HL-60 (cell line): ENCODE results near the gene ANKRD33.

Source experiments
- DNase-seq, 2 experiments: peaks; one replicate each; pipeline ENCODE4 v3.0.0-alpha.2; 2010 to 2020; ENCODE audit warnings: low read depth in 1 of 2, low spot score in 1 of 2
- H3K27ac ChIP-seq: fragments of 250-450 bp; sonication (Bioruptor Pico); replicated peaks from 2 replicates; pipeline ENCODE4 v1.5.1; 2020; ENCODE audit warnings: mild to moderate bottlenecking, moderate library complexity
- H3K27me3 ChIP-seq: fragments of 250-450 bp; sonication (Bioruptor Pico); 2 replicates; pipeline ENCODE4 v1.5.1; 2021; ENCODE audit warnings: mild to moderate bottlenecking, moderate library complexity; ENCODE audit not compliant: insufficient read depth, poor library complexity, severe bottlenecking
- H3K4me3 ChIP-seq: replicated peaks from 2 replicates; pipeline ENCODE4 v1.5.1; 2011; ENCODE audit warnings: mild to moderate bottlenecking, control low read depth, low read length; ENCODE audit not compliant: insufficient read depth
- CTCF ChIP-seq: IDR thresholded peaks from one replicate; pipeline ENCODE4 v1.5.1; 2011; ENCODE audit warnings: low read length, control low read depth, inconsistent platforms; ENCODE audit not compliant: insufficient read depth
- GABPA ChIP-seq: IDR thresholded peaks from 2 replicates; pipeline ENCODE4 v1.6.1; 2012; ENCODE audit warnings: low read depth
- POLR2AphosphoS5 ChIP-seq: IDR thresholded peaks from 2 replicates; pipeline ENCODE4 v1.6.1; 2012; ENCODE audit warnings: low read depth
- REST ChIP-seq: IDR thresholded peaks from 2 replicates; pipeline ENCODE4 v1.6.1; 2012; ENCODE audit warnings: low read depth; ENCODE audit not compliant: insufficient replicate concordance
- SPI1 ChIP-seq: IDR thresholded peaks from 2 replicates; pipeline ENCODE4 v1.6.1; 2012; ENCODE audit warnings: low read depth, mild to moderate bottlenecking, borderline replicate concordance

ANKRD33 gene

GRCh38 chr12:51864833-51865670, 22.9 kb upstream of the ANKRD33 start:
- Histone ChIP-seq H3K27me3 (peaks cover 21% of the 10 kb centered on the region), H3K27ac (no peak overlapping the region), H3K4me3 (no peak overlapping the region)
- no peak for DNase-seq
- no peak for TF ChIP-seq SPI1
- TF ChIP-seq REST, result no peak
- no peak for TF ChIP-seq GABPA
- TF ChIP-seq CTCF, result no peak
- no peak for TF ChIP-seq POLR2AphosphoS5

- Histone ChIP-seq H3K27ac (no peak overlapping the region), H3K4me3 (no peak overlapping the region), H3K27me3 (peaks cover 21% of the 10 kb centered on the region)
- TF ChIP-seq REST, result no peak
- TF ChIP-seq POLR2AphosphoS5, result no peak
- TF ChIP-seq GABPA, result no peak
- DNase-seq, result no peak
Observed at GRCh38 chr12:51865757-51866270, 22.1 kb upstream of the ANKRD33 start.

GRCh38 chr12:51866324-51866723, 21.6 kb upstream of the ANKRD33 start:
- DNase-seq, result no peak
- Histone ChIP-seq H3K27ac (no peak overlapping the region), H3K27me3 (peaks cover 21% of the 10 kb centered on the region), H3K4me3 (no peak overlapping the region)
- TF ChIP-seq REST (no peak), SPI1 (no peak), CTCF (no peak), GABPA (no peak), POLR2AphosphoS5 (no peak)
